ENCODE measurements around the gene AKR1C3.

Gene AKR1C3

DNA sequence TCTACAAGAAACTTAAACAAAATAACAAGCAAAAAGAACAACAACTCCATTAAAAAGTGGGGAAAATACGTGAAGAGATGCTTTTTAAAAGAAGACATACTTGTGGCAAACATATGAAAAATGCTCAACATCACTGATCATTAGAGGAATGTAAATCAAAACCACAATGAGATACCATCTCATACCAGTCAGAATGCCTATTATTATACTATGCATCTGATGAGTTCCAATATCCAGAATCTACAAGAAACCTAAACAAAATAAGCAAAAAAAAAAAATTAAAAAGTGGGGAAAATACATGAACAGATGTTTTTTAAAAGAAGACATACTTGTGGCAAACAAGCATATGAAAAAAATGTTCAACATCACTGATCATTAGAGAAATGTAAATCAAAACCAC, 29.6 kb upstream of the AKR1C3 start:
- H3K4me3 ChIP-seq (ENCODE audit: low read length), result no peak overlapping the region
- no peak for DNase-seq (ENCODE audit: low read depth)
- TF ChIP-seq, protein P1, sequence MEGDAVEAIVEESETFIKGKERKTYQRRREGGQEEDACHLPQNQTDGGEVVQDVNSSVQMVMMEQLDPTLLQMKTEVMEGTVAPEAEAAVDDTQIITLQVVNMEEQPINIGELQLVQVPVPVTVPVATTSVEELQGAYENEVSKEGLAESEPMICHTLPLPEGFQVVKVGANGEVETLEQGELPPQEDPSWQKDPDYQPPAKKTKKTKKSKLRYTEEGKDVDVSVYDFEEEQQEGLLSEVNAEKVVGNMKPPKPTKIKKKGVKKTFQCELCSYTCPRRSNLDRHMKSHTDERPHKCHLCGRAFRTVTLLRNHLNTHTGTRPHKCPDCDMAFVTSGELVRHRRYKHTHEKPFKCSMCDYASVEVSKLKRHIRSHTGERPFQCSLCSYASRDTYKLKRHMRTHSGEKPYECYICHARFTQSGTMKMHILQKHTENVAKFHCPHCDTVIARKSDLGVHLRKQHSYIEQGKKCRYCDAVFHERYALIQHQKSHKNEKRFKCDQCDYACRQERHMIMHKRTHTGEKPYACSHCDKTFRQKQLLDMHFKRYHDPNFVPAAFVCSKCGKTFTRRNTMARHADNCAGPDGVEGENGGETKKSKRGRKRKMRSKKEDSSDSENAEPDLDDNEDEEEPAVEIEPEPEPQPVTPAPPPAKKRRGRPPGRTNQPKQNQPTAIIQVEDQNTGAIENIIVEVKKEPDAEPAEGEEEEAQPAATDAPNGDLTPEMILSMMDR (conservative IDR thresholded peaks at IDR 0.05; ENCODE audit: low read depth, low read length), result no peak

DNA sequence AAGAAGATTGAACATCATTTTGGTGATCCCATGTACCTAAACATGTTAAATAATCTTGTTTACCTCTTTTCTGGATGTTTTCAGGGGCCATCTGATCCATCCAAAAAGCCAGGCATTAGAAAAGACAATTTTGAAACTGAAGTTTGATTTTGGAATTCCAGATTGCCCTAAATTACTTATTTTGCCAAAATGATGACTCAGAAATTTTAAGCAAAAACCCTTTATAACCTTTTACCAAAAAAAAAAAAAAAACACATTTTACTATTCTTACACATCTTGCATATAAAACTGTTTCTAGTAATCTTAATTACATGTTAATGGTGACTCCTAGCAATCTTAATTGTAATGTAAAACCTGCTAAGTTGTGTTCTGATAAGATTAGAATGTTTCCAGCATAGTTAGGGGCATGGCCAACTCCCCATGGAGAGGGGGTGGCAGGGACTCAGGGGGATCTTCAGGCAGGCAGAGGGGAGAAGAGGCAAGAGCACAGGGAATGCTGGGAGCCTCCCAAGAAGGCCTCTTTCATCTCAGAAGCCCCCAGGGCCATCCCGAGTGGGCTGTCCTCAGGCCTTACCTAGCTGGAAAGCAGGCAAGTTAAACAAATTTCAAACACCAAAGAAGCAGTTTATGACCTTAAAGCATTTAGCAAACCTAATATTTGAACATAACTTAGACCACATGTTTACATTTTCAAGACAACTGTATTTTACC, 25.8 kb upstream of the AKR1C3 start:
- TF ChIP-seq, protein P1 (conservative IDR thresholded peaks at IDR 0.05; ENCODE audit: low read depth, low read length), result no peak
- DNase-seq (ENCODE audit: low read depth), result no peak

DNA sequence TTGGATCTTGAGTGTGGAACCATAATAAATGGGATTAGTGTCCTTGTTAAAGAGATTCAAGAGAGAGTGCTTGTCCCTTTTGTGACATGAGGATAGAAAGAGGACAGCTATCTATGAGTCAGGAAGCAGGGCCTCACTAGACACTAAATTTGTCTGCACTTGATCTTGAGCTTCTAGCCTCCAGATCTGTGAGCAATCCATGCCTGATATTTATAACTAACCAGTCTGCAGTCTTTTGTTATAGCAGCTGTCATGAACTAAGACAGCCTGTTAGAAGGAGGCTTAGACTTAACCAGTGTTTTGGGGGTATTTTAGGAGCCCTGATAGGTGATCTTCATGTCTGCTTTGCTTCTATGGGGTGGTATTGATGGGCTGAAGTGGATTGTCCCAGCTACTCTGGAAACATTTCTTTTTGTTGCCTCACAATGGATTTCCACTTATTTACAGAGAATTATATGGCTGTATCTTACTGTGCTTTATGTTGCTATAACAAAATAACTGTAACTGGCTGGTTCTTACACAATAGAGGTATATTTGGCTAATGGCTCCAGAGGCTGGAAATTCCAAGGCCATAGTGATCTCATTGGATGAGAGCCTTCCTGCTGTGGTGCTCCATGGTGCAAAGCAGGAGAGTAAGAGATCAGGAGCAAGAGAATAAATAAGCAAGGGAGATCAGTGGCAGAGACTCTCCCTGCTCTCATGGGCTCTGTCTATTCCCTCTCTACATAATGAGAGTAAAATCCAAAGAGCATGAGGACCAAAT, 23.4 kb upstream of the AKR1C3 start:
- no peak overlapping the region for H3K4me3 ChIP-seq (ENCODE audit: low read length)
- no peak for DNase-seq (ENCODE audit: low read depth)
- TF ChIP-seq, protein P1 (conservative IDR thresholded peaks at IDR 0.05; ENCODE audit: low read depth, low read length), result no peak

More for the DNA sequence above, 25.8 kb upstream of the AKR1C3 start:
- no peak overlapping the region for H3K4me3 ChIP-seq (ENCODE audit: low read length)

DNA sequence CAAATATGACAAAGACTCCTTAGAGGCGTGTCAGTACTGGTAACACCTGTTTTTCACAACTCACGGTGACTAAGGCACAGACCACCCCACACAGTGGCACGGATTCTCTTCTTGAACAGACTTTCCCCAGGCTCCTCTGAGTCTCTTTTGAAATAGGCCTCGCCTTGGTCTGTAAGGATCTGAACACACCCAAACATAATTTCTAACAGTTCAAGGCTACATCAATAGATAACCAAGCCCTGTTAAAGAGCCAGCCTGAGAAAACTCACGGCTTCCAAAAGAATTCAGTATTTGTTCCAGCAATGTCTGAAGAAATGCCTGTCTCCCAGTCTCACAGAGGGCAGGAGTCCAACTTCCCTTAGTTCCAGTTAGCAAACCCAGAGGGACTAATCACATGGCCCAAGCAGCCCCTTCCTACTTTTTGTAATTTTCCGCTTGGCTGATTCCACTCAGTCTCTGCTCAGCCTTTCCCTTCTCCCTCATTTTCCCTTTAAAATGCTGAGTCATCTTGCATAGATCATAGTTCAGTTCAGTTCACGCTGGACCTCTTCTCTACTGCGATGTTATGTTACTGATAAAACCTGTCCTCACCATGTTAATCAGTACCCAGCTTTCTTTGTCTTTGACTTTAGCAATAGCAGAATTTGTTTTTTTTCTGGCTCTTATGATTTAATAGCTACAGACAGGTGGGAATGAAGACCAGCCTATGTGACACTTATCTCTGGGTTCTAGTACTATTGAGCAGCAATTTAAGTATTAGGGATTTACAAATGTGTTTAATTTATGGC, 22.6 kb upstream of the AKR1C3 start:
- TF ChIP-seq, protein P1 (conservative IDR thresholded peaks at IDR 0.05; ENCODE audit: low read depth, low read length), result no peak
- H3K4me3 ChIP-seq (ENCODE audit: low read length), result no peak overlapping the region
- DNase-seq (ENCODE audit: low read depth), result peak; percentile 88

DNA sequence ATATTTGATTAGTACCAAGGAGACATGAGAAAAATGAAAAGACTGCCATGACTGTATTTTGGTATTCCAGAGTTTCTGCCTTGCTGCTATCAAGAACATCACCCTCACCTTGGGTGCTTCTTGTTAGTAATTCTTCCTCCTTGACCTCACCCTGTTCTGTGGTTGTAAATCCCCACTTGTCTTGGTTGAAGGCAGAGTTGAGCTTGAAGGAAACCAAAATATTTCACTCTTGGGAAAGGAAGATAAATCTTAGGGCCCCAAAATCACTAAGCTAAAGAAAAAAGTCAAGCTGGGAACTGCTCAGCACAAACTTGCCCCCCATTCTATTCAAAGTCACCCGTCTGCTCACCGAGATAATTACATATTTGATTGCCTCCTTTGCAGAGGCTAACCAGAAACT, 20.6 kb upstream of the AKR1C3 start:
- no peak overlapping the region for H3K4me3 ChIP-seq (ENCODE audit: low read length)
- DNase-seq (ENCODE audit: low read depth), result no peak
- TF ChIP-seq, protein P1 (conservative IDR thresholded peaks at IDR 0.05; ENCODE audit: low read depth, low read length), result no peak

DNA sequence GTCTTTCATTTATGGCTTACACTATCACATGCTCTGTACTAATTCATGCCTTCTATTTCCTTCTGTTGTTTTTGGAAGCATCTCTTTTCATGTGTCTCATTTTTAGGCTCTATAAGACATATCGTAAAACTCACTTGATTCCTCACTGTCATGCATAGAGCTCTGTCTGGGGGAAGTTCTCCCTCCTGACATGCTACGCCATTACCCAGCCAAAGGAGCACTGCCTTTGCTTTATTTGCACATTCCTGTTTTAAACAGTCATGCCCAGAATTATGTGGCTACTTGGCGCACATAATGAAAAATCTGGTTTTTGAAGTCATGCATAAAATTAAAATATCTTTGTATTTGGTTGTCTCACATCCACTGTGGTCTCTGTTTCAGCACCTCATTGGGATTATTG, 17.6 kb upstream of the AKR1C3 start:
- no peak for DNase-seq (ENCODE audit: low read depth)
- TF ChIP-seq, protein P1 (conservative IDR thresholded peaks at IDR 0.05; ENCODE audit: low read depth, low read length), result no peak
- H3K4me3 ChIP-seq (ENCODE audit: low read length), result no peak overlapping the region
